T-helper 2 cell treated with Interferon-gamma antibody and Interleukin-4, amounts not matched to agents 5 μg/mL and 100 μg/mL, for 36 hours (primary cell): ENCODE data around the gene PYDC2.

Source experiments
- DNase-seq: peaks from one replicate; pipeline ENCODE4 v3.0.0; 2021; ENCODE audit warnings: low spot score
- H3K27ac Mint-ChIP-seq: one replicate; pipeline ENCODE4 v1.8.0; 2021; ENCODE audit warnings: mild to moderate bottlenecking, mixed read lengths
- H3K27me3 Mint-ChIP-seq: one replicate; pipeline ENCODE4 v1.8.0; 2021; ENCODE audit warnings: low read depth, mixed read lengths
- H3K36me3 Mint-ChIP-seq: one replicate; pipeline ENCODE4 v1.8.0; 2021; ENCODE audit warnings: low read depth, mixed read lengths
- H3K4me1 Mint-ChIP-seq: one replicate; pipeline ENCODE4 v1.8.0; 2021; ENCODE audit warnings: low read depth, mixed read lengths
- H3K4me3 Mint-ChIP-seq: one replicate; pipeline ENCODE4 v1.8.0; 2022; ENCODE audit warnings: mild to moderate bottlenecking, moderate library complexity, mixed read lengths
- H3K9me3 Mint-ChIP-seq: one replicate; pipeline ENCODE4 v1.8.0; 2021; ENCODE audit warnings: mixed read lengths

The PYDC2 gene

GRCh38 chr3:191492601-191493000 lies 31.6 kb downstream of the PYDC2 start:
- Mint-ChIP-seq H3K9me3 (no peaks in the 10 kb centered on the region), H3K27ac (no peak overlapping the region), H3K4me3 (no peak overlapping the region), H3K4me1 (no peaks in the 10 kb centered on the region), H3K27me3 (no peaks in the 10 kb centered on the region), H3K36me3 (no peaks in the 10 kb centered on the region)
- no peak for DNase-seq

- Mint-ChIP-seq H3K27ac (no peak overlapping the region), H3K9me3 (no peaks in the 10 kb centered on the region), H3K4me1 (no peaks in the 10 kb centered on the region), H3K36me3 (no peaks in the 10 kb centered on the region), H3K4me3 (no peak overlapping the region), H3K27me3 (no peaks in the 10 kb centered on the region)
- no peak for DNase-seq
These were observed 32.4 kb downstream of the PYDC2 start for GRCh38 chr3:191493336-191493735.

GRCh38 chr3:191499307-191500080 lies 38.5 kb downstream of the PYDC2 start:
- H3K36me3 Mint-ChIP-seq: no peaks in the 10 kb centered on the region
- no peaks in the 10 kb centered on the region for H3K9me3 Mint-ChIP-seq
- no peak for DNase-seq
- no peaks in the 10 kb centered on the region for H3K27me3 Mint-ChIP-seq
- H3K4me3 Mint-ChIP-seq: no peak overlapping the region
- H3K27ac Mint-ChIP-seq: no peak overlapping the region
- no peaks in the 10 kb centered on the region for H3K4me1 Mint-ChIP-seq

GRCh38 chr3:191500892-191501291 lies 39.9 kb downstream of the PYDC2 start:
- H3K4me1 Mint-ChIP-seq: no peaks in the 10 kb centered on the region
- no peak for DNase-seq
- no peaks in the 10 kb centered on the region for H3K9me3 Mint-ChIP-seq
- H3K27ac Mint-ChIP-seq: no peak overlapping the region
- H3K4me3 Mint-ChIP-seq: no peak overlapping the region
- H3K36me3 Mint-ChIP-seq: no peaks in the 10 kb centered on the region
- no peaks in the 10 kb centered on the region for H3K27me3 Mint-ChIP-seq

GRCh38 chr3:191502583-191502982 lies 41.6 kb downstream of the PYDC2 start:
- no peak for DNase-seq
- no peaks in the 10 kb centered on the region for H3K4me1 Mint-ChIP-seq
- no peaks in the 10 kb centered on the region for H3K36me3 Mint-ChIP-seq
- no peak overlapping the region for H3K4me3 Mint-ChIP-seq
- H3K9me3 Mint-ChIP-seq: no peaks in the 10 kb centered on the region
- H3K27me3 Mint-ChIP-seq: no peaks in the 10 kb centered on the region
- no peak overlapping the region for H3K27ac Mint-ChIP-seq

GRCh38 chr3:191509078-191509477 lies 48.1 kb downstream of the PYDC2 start:
- H3K9me3 Mint-ChIP-seq: peaks cover 8% of the 10 kb centered on the region
- H3K27ac Mint-ChIP-seq: no peak overlapping the region
- no peaks in the 10 kb centered on the region for H3K27me3 Mint-ChIP-seq
- no peak overlapping the region for H3K4me3 Mint-ChIP-seq
- no peaks in the 10 kb centered on the region for H3K4me1 Mint-ChIP-seq
- no peaks in the 10 kb centered on the region for H3K36me3 Mint-ChIP-seq
- no peak for DNase-seq
